ENCODE data around the gene SLC47A1. TPM values are rescaled to one million over a fixed set of nuclear protein-coding genes. Genes with fewer than 3 reads are reported as not detected.
"Not testable (repeated sequence)": the region's sequence is repeated elsewhere in the genome, so short reads cannot be mapped to it uniquely, and the experiment has no call there.

SLC47A1 gene
- total and polyA plus RNA-seq, 7 experiments from 2014 or later: 0.09 to 2.7 (median 0.21) TPM; not detected in 4

- Mint-ChIP-seq H3K4me1 (peaks cover 0 to 7% (median 0%) of the 10 kb centered on the region in 7 donors), H3K36me3 (no peaks in the 10 kb centered on the region), H3K27ac (no peak overlapping the region), H3K27me3 (peaks cover 13 to 29% (median 17%) of the 10 kb centered on the region in 5 donors), H3K4me3 (no peak overlapping the region), H3K9me3 (peaks cover 0 to 2% (median 0%) of the 10 kb centered on the region in 11 donors)
- Histone ChIP-seq H3K4me3 (ENCODE audit: low read length) (no peak overlapping the region), H3K27me3 (ENCODE audit: control insufficient read depth in 2 of 2, insufficient read depth in 2 of 2, low read length in 2 of 2) (peaks cover 0 to 3% of the 10 kb centered on the region in 2 donors), H3K9me3 (ENCODE audit: control insufficient read depth in 2 of 3, low read length in 3 of 3) (no peaks in the 10 kb centered on the region), H3K27ac (ENCODE audit: low read depth, low read length) (no peak overlapping the region), H3K4me1 (ENCODE audit: control insufficient read depth in 2 of 2, insufficient read depth in 2 of 2, low read length in 2 of 2) (no peaks in the 10 kb centered on the region), H3K36me3 (ENCODE audit: control insufficient read depth in 2 of 3, insufficient read depth in 3 of 3, low read length in 3 of 3) (no peaks in the 10 kb centered on the region)
- intact Hi-C loops (cut with micrococcal nuclease): no loop called here
- ChIA-PET POLR2A (no interaction called here), CTCF (no interaction called here)
- DNase-seq (no peak), ATAC-seq (no peak)
These were observed 41.3 kb downstream of the SLC47A1 start for GRCh38 chr17:19574956-19575355.

GRCh38 chr17:19578545-19578944 is 44.9 kb downstream of the SLC47A1 start:
- DNase-seq: no peak
- Mint-ChIP-seq H3K4me3 (no peak overlapping the region), H3K4me1 (peaks cover 0 to 4% (median 0%) of the 10 kb centered on the region in 7 donors), H3K27ac (no peak overlapping the region), H3K36me3 (peaks cover 0 to 5% (median 0%) of the 10 kb centered on the region in 5 donors), H3K27me3 (peaks cover 32 to 44% (median 38%) of the 10 kb centered on the region in 5 donors), H3K9me3 (peaks cover 0 to 2% (median 0%) of the 10 kb centered on the region in 11 donors)
- H3K27me3 ChIP-seq (ENCODE audit: control insufficient read depth in 2 of 2, insufficient read depth in 2 of 2, low read length in 2 of 2): peaks cover 0 to 8% of the 10 kb centered on the region in 2 donors
- H3K9me3 ChIP-seq (ENCODE audit: control insufficient read depth in 2 of 3, low read length in 3 of 3): no peaks in the 10 kb centered on the region
- no peak overlapping the region for H3K4me3 ChIP-seq (ENCODE audit: low read length)
- intact Hi-C loops (cut with micrococcal nuclease): no loop called here
- no peaks in the 10 kb centered on the region for H3K36me3 ChIP-seq (ENCODE audit: control insufficient read depth in 2 of 3, insufficient read depth in 3 of 3, low read length in 3 of 3)
- ATAC-seq: no peak
- H3K27ac ChIP-seq (ENCODE audit: low read depth, low read length): no peak overlapping the region
- CTCF ChIA-PET: no interaction called here
- no peaks in the 10 kb centered on the region for H3K4me1 ChIP-seq (ENCODE audit: control insufficient read depth in 2 of 2, insufficient read depth in 2 of 2, low read length in 2 of 2)
- POLR2A ChIA-PET: no interaction called here

- H3K36me3 ChIP-seq (ENCODE audit: control insufficient read depth in 2 of 3, insufficient read depth in 3 of 3, low read length in 3 of 3): no peaks in the 10 kb centered on the region
- Mint-ChIP-seq H3K9me3 (peaks cover 0 to 2% (median 0%) of the 10 kb centered on the region in 11 donors), H3K4me3 (peak overlapping the region in 4 of 10 donors; percentile 14 to 53 (median 28)), H3K36me3 (peaks cover 0 to 5% (median 0%) of the 10 kb centered on the region in 5 donors), H3K4me1 (peaks cover 0 to 4% (median 0%) of the 10 kb centered on the region in 7 donors), H3K27me3 (peaks cover 32 to 44% (median 38%) of the 10 kb centered on the region in 5 donors), H3K27ac (no peak overlapping the region)
- ChIA-PET POLR2A (no interaction called here), CTCF (no interaction called here)
- H3K27ac ChIP-seq (ENCODE audit: low read depth, low read length): no peak overlapping the region
- DNase-seq: no peak
- H3K4me3 ChIP-seq (ENCODE audit: low read length): no peak overlapping the region
- no peaks in the 10 kb centered on the region for H3K4me1 ChIP-seq (ENCODE audit: control insufficient read depth in 2 of 2, insufficient read depth in 2 of 2, low read length in 2 of 2)
- no peak for ATAC-seq
- intact Hi-C loops (cut with micrococcal nuclease): no loop called here
- peaks cover 0 to 8% of the 10 kb centered on the region in 2 donors for H3K27me3 ChIP-seq (ENCODE audit: control insufficient read depth in 2 of 2, insufficient read depth in 2 of 2, low read length in 2 of 2)
- no peaks in the 10 kb centered on the region for H3K9me3 ChIP-seq (ENCODE audit: control insufficient read depth in 2 of 3, low read length in 3 of 3)
These were observed 45.6 kb downstream of the SLC47A1 start for GRCh38 chr17:19579192-19579761.

- ChIA-PET CTCF (no interaction called here), POLR2A (no interaction called here)
- ATAC-seq: no peak
- H3K4me1 ChIP-seq (ENCODE audit: control insufficient read depth in 2 of 2, insufficient read depth in 2 of 2, low read length in 2 of 2): no peaks in the 10 kb centered on the region
- H3K27ac Mint-ChIP-seq: no peak overlapping the region
- peaks cover 0 to 5% (median 0%) of the 10 kb centered on the region in 5 donors for H3K36me3 Mint-ChIP-seq
- no peak overlapping the region for H3K4me3 ChIP-seq (ENCODE audit: low read length)
- peak overlapping the region in 9 of 10 donors; percentile 9 to 87 (median 68) for H3K4me3 Mint-ChIP-seq
- H3K4me1 Mint-ChIP-seq: peaks cover 0 to 4% (median 0%) of the 10 kb centered on the region in 7 donors
- DNase-seq: peak in 2 of 9 donors; percentile 4 to 15
- peaks cover 0 to under 1% (median 0%) of the 10 kb centered on the region in 11 donors for H3K9me3 Mint-ChIP-seq
- H3K27me3 ChIP-seq (ENCODE audit: control insufficient read depth in 2 of 2, insufficient read depth in 2 of 2, low read length in 2 of 2): peaks cover 0 to 8% of the 10 kb centered on the region in 2 donors
- H3K27ac ChIP-seq (ENCODE audit: low read depth, low read length): no peak overlapping the region
- H3K9me3 ChIP-seq (ENCODE audit: control insufficient read depth in 2 of 3, low read length in 3 of 3): no peaks in the 10 kb centered on the region
- peaks cover 34 to 44% (median 38%) of the 10 kb centered on the region in 5 donors for H3K27me3 Mint-ChIP-seq
- intact Hi-C loops (cut with micrococcal nuclease): no loop called here
- H3K36me3 ChIP-seq (ENCODE audit: control insufficient read depth in 2 of 3, insufficient read depth in 3 of 3, low read length in 3 of 3): no peaks in the 10 kb centered on the region
These were observed 46.4 kb downstream of the SLC47A1 start for GRCh38 chr17:19579867-19580565.

- H3K4me1 Mint-ChIP-seq; H3K4me1 ChIP-seq (ENCODE audit: control insufficient read depth in 2 of 2, insufficient read depth in 2 of 2, low read length in 2 of 2); POLR2A ChIA-PET; intact Hi-C loops (cut with micrococcal nuclease); ATAC-seq; DNase-seq; H3K27ac ChIP-seq (ENCODE audit: low read depth, low read length); H3K9me3 ChIP-seq (ENCODE audit: control insufficient read depth in 2 of 3, low read length in 3 of 3); H3K9me3 Mint-ChIP-seq; CTCF ChIA-PET; H3K27ac Mint-ChIP-seq; H3K4me3 ChIP-seq (ENCODE audit: low read length); H3K36me3 ChIP-seq (ENCODE audit: control insufficient read depth in 2 of 3, insufficient read depth in 3 of 3, low read length in 3 of 3); H3K27me3 ChIP-seq (ENCODE audit: control insufficient read depth in 2 of 2, insufficient read depth in 2 of 2, low read length in 2 of 2); H3K36me3 Mint-ChIP-seq: not testable (repeated sequence)
- Mint-ChIP-seq H3K27me3 (peaks cover 34 to 43% (median 37%) of the 10 kb centered on the region in 5 donors), H3K4me3 (peak overlapping the region in 6 of 10 donors; percentile 45 to 87 (median 70))
These were observed 46.9 kb downstream of the SLC47A1 start for GRCh38 chr17:19580566-19580920.

- POLR2A ChIA-PET; H3K4me1 ChIP-seq (ENCODE audit: control insufficient read depth in 2 of 2, insufficient read depth in 2 of 2, low read length in 2 of 2); H3K36me3 ChIP-seq (ENCODE audit: control insufficient read depth in 2 of 3, insufficient read depth in 3 of 3, low read length in 3 of 3); H3K4me3 ChIP-seq (ENCODE audit: low read length); H3K4me3 Mint-ChIP-seq; H3K27ac Mint-ChIP-seq; H3K27me3 ChIP-seq (ENCODE audit: control insufficient read depth in 2 of 2, insufficient read depth in 2 of 2, low read length in 2 of 2); H3K4me1 Mint-ChIP-seq; DNase-seq; ATAC-seq; intact Hi-C loops (cut with micrococcal nuclease); H3K27ac ChIP-seq (ENCODE audit: low read depth, low read length); H3K36me3 Mint-ChIP-seq; H3K9me3 ChIP-seq (ENCODE audit: control insufficient read depth in 2 of 3, low read length in 3 of 3); H3K9me3 Mint-ChIP-seq: not testable (repeated sequence)
- H3K27me3 Mint-ChIP-seq: peaks cover 34 to 41% (median 36%) of the 10 kb centered on the region in 5 donors
- CTCF ChIA-PET: interaction anchor here (0.6 kb wide), 1 partner anchor 193 kb away, joined by 4 read pairs; no protein-coding TSS in a partner anchor
These were observed 48.5 kb downstream of the SLC47A1 start for GRCh38 chr17:19582152-19582551.
